Measurements from ENCODE around the gene RREB1.

Gene RREB1, protein sequence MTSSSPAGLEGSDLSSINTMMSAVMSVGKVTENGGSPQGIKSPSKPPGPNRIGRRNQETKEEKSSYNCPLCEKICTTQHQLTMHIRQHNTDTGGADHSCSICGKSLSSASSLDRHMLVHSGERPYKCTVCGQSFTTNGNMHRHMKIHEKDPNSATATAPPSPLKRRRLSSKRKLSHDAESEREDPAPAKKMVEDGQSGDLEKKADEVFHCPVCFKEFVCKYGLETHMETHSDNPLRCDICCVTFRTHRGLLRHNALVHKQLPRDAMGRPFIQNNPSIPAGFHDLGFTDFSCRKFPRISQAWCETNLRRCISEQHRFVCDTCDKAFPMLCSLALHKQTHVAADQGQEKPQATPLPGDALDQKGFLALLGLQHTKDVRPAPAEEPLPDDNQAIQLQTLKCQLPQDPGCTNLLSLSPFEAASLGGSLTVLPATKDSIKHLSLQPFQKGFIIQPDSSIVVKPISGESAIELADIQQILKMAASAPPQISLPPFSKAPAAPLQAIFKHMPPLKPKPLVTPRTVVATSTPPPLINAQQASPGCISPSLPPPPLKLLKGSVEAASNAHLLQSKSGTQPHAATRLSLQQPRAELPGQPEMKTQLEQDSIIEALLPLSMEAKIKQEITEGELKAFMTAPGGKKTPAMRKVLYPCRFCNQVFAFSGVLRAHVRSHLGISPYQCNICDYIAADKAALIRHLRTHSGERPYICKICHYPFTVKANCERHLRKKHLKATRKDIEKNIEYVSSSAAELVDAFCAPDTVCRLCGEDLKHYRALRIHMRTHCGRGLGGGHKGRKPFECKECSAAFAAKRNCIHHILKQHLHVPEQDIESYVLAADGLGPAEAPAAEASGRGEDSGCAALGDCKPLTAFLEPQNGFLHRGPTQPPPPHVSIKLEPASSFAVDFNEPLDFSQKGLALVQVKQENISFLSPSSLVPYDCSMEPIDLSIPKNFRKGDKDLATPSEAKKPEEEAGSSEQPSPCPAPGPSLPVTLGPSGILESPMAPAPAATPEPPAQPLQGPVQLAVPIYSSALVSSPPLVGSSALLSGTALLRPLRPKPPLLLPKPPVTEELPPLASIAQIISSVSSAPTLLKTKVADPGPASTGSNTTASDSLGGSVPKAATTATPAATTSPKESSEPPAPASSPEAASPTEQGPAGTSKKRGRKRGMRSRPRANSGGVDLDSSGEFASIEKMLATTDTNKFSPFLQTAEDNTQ (N-terminal part only)

DNA sequence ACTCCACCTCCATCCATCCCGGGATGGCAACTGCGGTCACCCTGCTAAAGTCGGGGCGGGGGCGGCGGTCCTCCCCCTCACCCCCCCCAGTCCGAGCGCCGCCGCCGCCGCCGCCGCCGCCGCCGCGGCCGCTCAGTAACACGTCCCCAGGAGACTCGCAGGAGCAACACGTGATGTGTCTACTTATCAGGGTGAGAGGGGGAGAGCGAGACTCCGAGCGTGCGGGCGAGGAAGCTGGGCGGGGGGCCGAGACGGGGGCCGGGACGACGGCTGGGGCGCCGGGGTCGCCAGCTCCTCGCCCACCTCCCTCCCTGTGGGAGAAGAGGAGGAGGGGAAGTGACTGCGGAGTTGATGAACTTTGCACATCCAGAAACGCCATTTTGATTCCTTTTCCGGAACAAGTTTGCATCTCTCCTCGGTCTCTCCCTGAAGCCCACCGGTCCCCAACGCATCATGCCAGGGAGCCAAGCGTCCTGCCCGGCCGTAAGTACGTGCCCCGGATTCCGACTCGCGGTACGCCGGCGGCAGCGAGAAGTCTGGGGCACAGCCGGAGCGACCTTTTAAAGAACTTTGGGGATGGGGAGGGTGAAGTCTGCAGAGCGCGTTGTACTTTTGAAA lies at the start of gene RREB1:
Gene RREB1, plus strand, starts transcription at position 384 of the 618 bp plus-strand sequence. CDS start 73,951 bp downstream, outside the sequence.
- DNase-seq = no peak

DNA sequence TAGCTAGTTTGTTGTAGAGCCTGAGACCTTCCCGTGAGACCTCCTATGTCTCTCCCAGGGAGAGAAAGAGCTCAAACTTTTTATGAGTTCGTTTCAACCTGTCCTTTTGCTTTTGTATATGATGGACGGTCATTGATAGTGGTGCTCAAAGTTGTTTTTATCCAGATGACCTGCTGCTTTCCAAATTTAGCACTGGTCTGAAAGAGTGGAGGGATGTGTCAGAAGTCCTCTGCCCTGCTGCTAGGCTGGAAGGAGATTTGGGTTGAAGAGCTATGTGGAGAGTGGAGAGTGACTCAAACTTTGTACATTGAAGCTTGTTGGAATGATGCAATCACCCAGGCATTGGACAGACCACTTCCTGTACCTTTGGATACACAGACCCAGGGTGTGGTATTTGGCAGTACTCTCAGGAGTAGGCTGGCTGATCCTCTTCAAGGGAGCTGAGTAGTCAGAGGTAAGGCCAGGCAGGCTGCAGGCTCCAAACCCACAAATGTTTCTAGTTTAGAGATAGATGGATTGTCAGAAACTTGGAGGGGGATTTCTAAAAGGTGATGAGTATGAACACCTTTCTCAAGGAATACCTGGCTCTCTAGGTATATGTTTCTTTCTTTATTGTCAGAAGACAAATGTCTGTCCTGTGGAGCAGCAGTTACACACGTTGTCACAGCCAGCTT lies 49.4 kb upstream of the RREB1 start:
- no peak for DNase-seq

DNA sequence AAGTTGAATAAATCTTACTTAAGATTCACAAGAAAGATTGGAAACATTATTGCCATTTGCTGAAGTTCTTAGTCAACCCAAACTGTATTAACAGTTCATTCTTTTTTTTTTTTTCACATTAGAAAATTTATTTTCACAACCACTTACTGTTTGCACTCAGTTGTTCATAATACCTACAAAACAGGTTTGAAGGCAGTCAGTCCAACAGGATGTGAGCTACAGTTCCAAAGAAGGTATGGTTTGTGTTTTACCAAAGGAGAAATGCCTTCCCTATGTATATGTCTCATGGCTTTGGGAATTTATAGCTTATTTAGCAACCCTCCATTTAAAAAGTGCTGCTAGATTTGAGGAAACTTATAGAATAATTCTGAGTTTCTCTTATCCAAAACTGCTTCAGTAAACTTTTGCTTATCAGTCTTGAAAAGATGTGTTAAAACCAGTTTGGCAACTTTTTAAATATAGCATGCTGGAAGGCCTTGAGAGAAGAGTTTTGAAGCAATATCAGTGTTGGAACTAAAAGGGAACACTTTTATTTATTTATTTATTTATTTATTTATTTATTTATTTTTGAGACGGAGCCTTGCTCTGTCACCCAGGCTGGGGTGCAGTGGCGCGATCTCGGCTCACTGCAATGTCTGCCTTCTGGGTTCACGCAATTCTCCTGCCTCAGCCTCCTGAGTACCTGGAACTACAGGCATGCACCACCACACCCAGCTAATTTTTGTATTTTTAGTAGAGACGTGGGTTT lies 46.8 kb upstream of the RREB1 start:
- no peak for DNase-seq

DNA sequence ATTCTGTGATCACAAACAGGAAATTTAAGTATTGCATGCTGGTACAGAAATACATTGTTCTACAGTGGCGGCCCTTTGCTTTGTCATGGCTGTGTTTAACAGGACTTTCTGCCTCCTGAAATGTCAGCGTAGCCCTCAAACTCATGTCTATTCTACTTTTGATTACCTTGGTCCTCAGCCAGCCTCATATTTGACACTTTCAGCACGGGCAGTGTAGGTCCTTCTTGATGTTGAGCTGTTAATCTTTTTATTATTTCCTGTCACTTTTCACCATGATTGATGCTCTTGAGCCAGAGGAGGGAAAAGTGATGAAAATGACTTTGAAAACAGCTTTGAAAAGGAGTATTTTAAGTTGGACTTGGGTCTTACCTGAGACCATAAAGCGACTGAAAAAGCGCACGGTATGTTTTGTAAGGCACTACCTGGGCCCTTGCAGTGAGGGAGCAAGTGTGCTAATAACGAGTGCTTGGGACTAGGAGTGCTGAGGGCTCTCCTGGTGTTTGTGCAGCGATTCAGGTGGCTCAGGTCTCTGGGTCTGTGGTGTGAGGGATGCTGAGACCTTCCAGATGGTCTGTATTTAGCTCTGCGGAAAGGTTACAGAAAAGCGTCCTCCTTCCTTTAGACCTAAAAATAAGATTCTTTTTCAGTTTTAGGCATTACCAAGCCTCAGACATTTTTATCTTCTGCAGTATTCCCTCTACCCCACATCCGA lies 45.2 kb upstream of the RREB1 start:
- no peak for DNase-seq

DNA sequence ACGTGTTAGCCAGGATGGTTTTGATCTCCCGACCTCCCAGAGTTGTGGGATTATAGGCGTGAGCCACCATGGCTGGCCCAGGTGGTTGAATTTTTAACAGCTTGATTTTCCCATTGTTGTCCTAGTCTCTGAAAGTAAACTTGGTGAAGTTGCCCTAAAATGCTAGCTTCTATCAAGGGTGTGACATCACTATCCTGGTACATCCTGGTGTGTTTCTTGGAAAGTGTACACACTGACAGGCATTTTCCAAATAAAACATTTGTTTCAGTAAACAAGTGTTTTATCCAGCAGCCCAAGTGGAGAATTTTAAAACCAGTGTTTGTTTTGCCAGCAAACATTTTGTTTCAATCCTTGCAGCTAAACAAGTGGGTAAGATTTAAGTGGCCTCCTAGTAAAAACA lies 40.5 kb upstream of the RREB1 start:
- DNase-seq = no peak

DNA sequence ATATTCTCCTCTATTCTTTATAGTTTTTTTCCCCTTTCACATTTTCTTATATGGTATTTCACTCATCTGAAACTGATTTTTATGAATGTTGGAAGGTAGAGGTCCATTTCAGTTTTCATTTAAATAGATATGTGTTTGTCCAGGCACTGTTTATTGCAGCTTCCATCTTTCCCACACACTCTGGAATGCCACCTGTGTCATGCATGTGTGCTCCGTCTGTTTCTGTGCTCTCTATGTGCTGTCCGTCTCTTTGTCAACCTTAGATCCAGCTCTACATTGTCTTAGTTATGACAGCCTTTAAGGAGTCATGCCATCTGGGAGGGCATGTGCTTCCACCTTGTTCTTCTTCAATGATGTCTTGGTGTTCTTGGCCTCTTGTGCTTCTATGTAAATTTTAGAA lies 36.4 kb upstream of the RREB1 start:
- DNase-seq = no peak

DNA sequence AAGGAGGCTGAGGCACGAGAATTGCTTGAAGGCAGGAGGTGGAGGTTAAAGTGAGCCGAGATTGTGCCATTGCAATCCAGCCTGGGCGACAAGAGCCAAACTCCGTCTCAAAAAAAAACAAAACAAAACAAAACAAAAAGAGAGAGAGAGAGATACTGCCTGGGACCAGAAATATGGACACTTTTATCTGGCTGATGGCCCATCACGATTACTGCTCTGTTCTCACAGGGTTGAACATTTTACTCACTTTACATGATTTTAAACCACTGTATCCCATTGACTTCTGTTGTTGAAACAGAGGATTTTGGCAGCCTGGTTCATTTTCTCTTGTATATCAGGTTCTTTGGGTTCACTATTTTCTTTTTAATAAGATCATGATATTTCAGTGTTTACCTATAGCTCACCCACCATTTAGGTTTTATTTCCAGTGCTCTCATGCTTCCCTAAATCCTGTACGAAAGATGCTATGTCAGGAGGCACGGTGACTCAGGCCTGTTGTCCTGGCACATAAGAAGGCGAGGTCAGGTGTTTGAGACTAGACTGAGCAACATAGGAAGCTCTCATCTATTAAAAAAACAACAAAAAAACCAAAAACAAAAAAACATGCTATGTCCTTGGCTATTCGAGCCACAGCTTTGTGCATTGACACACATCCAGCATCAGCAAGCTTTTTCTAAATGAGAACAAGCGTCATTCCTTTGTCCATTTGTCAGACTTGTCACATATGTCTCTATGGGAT lies 34.5 kb upstream of the RREB1 start:
- no peak for DNase-seq

DNA sequence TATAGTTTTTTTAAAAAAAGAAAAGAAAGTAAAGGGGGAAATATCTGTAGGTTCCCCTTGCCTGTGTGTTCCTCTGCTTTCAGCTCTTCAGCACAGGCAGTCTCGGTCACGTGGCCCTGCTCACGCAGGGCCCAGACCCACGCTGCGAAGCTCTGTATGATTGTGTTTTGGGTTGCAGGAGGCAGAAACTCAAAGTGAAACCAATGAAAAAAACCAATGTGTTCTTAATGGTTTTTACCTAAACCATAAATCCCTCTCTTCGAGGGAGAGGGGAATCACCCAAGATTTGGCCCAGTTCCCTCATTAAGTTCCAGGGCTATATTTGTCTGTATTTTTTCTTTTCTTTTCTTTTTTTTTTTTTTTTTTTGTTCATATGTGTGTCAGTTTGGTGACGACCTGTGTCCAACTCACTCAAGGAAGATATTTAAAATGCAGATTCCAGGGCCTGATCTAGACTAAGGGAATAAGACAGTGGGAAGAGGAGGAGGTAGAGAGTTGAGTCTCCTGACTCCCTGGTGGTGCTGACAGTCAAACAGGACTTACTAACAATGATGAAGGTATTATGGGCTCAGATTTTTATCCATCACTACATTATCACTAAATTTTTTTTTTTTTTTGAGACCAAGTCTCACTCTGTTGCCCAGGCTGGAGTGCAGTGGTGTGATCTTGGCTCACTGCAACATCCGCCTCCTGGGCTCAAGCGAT lies 33.8 kb upstream of the RREB1 start:
- no peak for DNase-seq

DNA sequence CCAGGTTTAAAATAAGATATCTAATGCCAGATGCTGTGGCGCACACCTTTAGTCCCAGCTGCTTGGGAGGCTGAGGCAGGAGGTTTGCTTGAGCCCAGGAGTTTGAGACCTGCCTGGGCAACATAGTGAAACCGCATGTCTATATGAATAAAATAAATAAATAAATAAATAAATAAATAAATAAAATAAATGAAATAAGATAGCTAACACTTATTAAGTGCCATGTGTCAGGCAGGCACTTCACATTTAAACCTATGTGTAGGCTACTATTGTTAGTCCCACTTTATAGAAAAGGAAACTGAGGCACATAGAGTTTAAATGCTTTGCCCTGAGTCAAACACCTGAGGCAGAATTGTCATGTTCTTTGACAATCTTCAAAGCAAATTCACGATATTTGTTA lies 32.9 kb upstream of the RREB1 start:
- no peak for DNase-seq

DNA sequence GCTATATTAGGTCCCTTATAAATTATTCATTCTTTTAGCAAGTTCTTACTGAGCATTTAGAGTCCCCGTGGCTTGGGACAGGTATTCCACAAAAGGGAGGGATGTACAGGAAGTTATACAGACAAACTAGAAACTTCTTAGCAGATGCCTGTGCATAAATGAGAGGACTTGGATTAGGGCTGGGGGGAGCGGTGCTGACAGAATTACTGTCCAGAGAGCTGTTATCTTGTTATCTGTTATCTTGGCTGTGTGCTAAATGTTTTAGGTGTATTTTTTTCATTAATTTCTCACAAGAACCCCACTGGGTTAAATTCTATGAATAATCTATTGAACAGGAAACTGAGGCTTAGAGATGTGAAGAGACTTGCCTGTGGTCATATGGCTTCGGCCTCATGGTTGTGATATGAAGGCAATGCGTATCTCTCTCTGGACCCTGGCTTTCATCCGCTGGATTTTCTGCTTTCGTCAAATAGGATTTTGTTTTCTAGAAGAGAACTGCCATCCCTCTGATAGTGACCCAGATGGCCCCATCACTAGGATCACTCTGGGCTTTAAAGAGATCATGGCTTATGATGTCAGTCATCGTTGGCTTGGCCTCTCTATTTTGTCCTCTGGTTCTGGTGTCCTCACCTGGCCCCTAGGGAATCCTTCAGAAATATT lies 32.3 kb upstream of the RREB1 start:
- no peak for DNase-seq

DNA sequence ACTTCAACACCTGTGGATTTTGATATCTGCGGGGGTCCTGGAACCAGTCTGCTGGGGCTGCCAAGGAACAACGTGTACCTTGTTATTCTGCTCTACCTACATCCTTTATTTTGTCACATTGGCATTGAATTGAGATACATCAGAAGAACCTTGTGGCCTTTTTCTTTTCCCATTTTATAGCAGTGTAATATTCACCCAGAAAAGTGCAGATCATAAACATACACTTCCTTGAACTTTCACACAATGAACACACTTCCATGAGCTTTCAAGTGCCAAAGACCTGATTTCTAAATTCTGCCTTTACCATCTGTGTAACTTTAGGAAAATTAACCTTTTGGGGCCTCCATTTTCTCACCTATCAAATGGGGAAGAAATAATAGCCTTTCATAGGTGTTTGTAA lies 29.9 kb upstream of the RREB1 start:
- DNase-seq = no peak

DNA sequence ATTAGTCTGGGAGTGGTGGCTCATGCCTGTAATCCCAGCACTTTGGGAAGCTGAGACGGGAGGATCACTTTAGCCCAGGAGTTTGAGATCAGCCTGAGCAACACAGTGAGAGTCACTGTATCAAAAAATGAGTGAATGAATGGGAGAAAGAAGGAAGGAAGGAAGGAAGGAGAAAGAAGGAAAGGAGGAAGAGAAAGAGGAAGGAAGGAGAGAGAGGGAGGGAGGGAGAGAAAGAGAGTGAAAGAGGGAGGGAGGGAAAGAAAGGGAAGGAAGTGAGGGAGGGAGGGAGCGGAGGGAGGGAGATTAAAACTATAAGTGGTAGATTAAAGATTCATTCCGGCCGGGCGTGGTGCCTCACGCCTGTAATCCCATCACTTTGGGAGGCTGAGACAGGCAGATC lies 28.9 kb upstream of the RREB1 start:
- no peak for DNase-seq

DNA sequence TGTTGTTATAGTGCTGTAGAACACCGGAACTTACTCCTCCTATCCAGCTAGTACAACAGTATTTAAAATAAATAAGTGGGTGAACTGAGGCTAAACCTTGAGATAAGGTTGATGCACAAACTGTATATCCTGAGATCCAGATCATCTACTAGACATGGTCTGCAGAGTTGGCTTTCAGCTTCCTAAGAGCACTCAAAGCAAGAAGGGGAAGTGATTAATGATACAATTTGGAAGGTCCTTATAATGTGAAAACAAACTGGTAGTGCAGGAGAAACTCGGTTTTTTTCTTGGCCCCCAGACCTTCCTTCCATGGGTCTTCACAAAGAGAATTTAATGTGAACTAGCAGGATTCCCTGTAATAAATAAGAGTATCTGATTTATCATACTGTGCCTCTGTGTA lies 27.4 kb upstream of the RREB1 start:
- no peak for DNase-seq

DNA sequence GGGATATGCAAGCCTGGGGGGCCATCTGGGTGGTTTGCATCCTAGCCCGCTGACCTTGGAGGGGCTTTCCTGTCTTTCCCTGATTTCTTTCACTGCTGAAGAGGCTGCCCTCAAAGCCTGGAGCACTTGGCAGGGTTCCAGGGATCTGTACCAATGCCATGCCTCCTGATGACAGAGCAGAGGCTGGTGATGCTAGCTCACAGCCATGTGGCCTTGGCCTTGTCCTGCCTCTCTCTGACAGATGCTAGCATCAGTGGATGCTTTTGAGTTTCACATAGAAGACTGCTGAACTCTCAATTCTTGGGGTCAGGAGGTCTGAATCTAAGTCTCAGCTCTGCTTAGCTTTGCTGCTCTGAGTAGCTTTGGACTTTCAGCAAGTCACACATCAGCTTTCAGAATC lies 21.9 kb upstream of the RREB1 start:
- DNase-seq = no peak

DNA sequence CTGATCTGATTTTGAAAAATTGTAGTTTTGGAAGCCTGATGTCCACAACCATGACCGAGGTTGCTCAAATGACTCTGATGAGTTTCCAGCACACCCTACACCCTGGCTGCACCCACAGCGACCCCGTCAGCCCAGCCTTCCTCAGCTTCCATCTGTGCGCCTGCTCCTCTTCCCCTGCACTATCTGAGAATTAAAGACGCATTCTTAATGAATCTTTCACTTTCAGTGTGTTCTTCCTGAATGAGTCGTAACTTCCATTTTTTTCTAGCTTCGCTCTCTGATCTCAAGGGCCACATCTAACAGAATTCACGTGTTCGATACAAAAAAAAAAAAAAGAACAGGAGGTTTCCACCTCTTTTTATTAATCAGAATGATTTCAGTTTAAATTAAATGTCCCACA lies 21.3 kb upstream of the RREB1 start:
- DNase-seq = no peak

DNA sequence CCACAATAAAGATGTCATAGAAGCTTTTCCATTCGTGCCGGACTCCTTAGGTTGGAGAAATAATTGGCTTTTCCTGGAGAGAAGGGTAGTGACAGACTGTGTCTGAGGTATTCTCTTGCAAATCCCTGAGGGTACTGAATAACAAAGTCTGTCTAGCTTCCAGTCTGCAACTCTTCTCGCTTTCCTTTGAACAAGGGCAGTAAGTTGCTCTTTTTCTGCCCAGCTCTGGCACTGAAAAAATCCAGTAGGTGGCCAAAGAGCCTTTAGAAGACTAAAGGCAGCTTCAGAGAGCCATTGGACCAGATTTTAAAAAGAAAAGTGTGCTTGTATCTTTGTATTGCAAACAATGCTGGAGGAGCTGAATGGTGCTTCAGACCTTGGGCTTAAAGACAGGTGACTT lies 20.7 kb upstream of the RREB1 start:
- DNase-seq = no peak

DNA sequence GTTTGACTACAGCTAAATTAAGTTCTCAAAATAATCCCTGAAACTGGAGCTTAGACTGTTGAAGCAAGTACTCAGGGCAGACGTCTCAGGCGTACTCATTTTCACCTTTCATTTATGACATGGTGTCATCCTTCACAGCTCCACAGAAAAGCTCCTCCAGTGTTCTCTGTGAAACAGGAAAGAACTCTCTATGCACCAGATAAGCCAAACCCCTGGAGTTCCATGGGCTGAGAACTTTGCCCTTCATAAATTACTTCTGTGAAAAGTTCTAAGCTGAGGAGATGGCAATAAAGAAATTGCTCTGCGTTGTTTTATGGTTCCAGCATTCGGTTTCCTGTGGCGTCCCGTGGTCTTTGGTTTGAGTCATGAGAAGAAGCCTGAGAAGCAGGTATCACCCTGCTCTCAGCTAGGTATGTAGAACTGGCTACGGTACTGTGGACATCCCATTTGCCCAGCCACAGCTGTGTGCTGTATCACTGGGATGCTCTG lies 20.2 kb upstream of the RREB1 start:
- DNase-seq = no peak

DNA sequence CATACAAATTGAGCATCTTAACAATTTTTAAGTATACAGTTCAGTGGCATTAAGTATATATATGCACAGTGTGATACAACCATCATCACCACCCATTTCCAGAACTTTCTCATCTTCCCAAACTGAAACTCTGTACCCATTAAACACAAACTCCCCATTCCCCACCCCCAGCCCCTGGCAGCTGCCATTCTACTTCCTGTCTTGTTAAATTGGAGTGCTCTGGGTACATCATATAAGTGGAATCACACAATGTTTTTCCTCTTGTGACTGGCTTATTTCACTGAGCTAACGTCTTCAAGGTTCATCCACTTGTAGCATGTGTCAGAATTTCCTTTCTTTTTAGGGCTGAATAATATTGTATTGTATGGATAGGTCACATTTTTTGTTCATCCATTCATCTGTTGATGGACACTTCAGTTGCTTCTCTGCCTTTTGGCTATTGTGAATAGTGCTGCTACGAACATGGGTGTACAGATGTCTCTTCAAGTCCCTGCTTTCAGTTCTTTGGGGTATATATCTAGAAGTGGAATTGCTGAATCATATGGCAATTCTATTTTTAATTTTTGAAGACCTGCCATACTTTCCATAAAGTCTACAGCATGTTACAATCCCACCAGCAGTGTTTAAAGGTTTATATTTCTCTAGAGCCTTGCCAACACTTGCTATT lies 19.6 kb upstream of the RREB1 start:
- DNase-seq = no peak
